GM12875 (cell line): ENCODE results near the gene CXCL14.
A peak's percentile ranks its signal among the peaks of the same experiment; 100 is the strongest.

Experiments used
- H3K4me3 ChIP-seq: one replicate; pipeline ENCODE4 v1.5.1; 2011; ENCODE audit warnings: low read depth, low read length, control low read depth
- CTCF ChIP-seq: IDR thresholded peaks from 2 replicates; pipeline ENCODE4 v1.5.1; 2011; ENCODE audit warnings: low read depth, mild to moderate bottlenecking, control low read depth, inconsistent platforms, low read length, moderate library complexity, borderline replicate concordance; ENCODE audit not compliant: insufficient read depth

Gene CXCL14

GRCh38 chr5:135555530-135555929 lies 23.3 kb downstream of the CXCL14 start:
- no peak overlapping the region for H3K4me3 ChIP-seq
- TF ChIP-seq CTCF = no peak

GRCh38 chr5:135553688-135554462 lies 24.9 kb downstream of the CXCL14 start:
- H3K4me3 ChIP-seq = no peak overlapping the region
- no peak for TF ChIP-seq CTCF

GRCh38 chr5:135551593-135552447 lies 27.0 kb downstream of the CXCL14 start:
- H3K4me3 ChIP-seq = no peak overlapping the region
- TF ChIP-seq CTCF = peak; percentile 71

GRCh38 chr5:135549413-135549812 lies 29.4 kb downstream of the CXCL14 start:
- TF ChIP-seq CTCF = no peak
- no peak overlapping the region for H3K4me3 ChIP-seq

- TF ChIP-seq CTCF = no peak
- H3K4me3 ChIP-seq = no peak overlapping the region
These were observed 31.1 kb downstream of the CXCL14 start for GRCh38 chr5:135547590-135548254.

GRCh38 chr5:135546912-135547311 lies 31.9 kb downstream of the CXCL14 start:
- H3K4me3 ChIP-seq = no peak overlapping the region
- no peak for TF ChIP-seq CTCF

GRCh38 chr5:135546101-135546500 lies 32.7 kb downstream of the CXCL14 start:
- no peak for TF ChIP-seq CTCF
- no peak overlapping the region for H3K4me3 ChIP-seq
